Activated CD4-positive, alpha-beta T cell treated with anti-CD3 and anti-CD28 coated beads for 36 hours (primary cell): ENCODE results near the gene SLC4A4. TPM values are rescaled to one million over a fixed set of nuclear protein-coding genes. Genes with fewer than 3 reads are reported as not detected.

Experiments used
- ATAC-seq: fragments of 200-7000 bp; cut with Tn5 transposase; one replicate; pipeline ENCODE4 v1.10.0; 2021; ENCODE audit warnings: mild to moderate bottlenecking, moderate library complexity
- CTCF ChIA-PET: fragments of 350-600 bp; sonication (Branson Sonifier 250); formaldehyde crosslinking; loops from one replicate; lab custom pipeline; 2021; ENCODE audit warnings: antibody characterized with exemption; lab: Charles Lee
- POLR2A ChIA-PET: fragments of 350-600 bp; sonication (Branson Sonifier 250); formaldehyde crosslinking; loops from one replicate; lab custom pipeline; 2021; ENCODE audit warnings: antibody characterized with exemption, inconsistent platforms; lab: Charles Lee
- DNase-seq: peaks from one replicate; pipeline ENCODE4 v3.0.0-alpha.2; 2020
- H3K27ac Mint-ChIP-seq: one replicate; pipeline ENCODE4 v1.8.0; 2021; ENCODE audit warnings: mixed read lengths
- H3K27me3 Mint-ChIP-seq: one replicate; pipeline ENCODE4 v1.8.0; 2021; ENCODE audit warnings: mixed read lengths
- H3K36me3 Mint-ChIP-seq: one replicate; pipeline ENCODE4 v1.8.0; 2021; ENCODE audit warnings: low read depth, mixed read lengths
- H3K4me1 Mint-ChIP-seq: one replicate; pipeline ENCODE4 v1.8.0; 2021; ENCODE audit warnings: mixed read lengths
- H3K4me3 Mint-ChIP-seq: one replicate; pipeline ENCODE4 v1.8.0; 2021; ENCODE audit warnings: mild to moderate bottlenecking, moderate library complexity, mixed read lengths
- H3K9me3 Mint-ChIP-seq: one replicate; pipeline ENCODE4 v1.8.0; 2021; ENCODE audit warnings: low read depth, mixed read lengths
- intact Hi-C, 2 experiments: fragments of 100-400 bp; cut with DNase I in 1 of 2; cut with micrococcal nuclease in 1 of 2; formaldehyde crosslinking; loops; one replicate each; pipeline versions ENCODE4 v1.14.2 to v1.15.1; 2022 to 2024; cut with DNase I, micrococcal nuclease
- total RNA-seq, 2 experiments: library from RNA; stranded (reverse); gene quantifications; one replicate each; pipeline ENCODE4 v1.2.3, GENCODE V29; 2021

The SLC4A4 gene
- total RNA-seq, 2 experiments from 2014 or later: 0.16 TPM; not detected in 1

DNA sequence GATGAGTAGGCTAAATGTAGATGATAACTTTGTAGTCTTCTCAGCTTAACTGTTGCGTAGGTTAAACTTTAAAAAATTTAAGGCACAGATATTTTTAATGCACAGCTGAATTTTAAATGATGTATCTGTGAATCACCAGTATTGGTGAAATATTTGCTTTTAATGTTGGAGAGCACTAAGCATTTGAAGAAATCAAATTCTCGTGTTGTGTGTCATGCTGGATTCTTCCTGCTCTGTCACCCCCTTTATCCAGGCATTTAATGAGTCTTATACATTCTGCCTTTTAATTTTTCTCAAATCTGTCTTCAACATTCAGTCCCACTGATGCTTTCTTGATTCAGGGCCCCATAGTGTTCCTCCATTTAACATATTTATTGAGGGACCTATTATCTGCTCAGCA lies 76.7 kb downstream of the SLC4A4 start:
- Mint-ChIP-seq H3K4me1 (no peaks in the 10 kb centered on the region), H3K4me3 (no peak overlapping the region), H3K27ac (no peak overlapping the region), H3K36me3 (no peaks in the 10 kb centered on the region), H3K27me3 (no peaks in the 10 kb centered on the region), H3K9me3 (peaks cover 5% of the 10 kb centered on the region)
- ChIA-PET POLR2A (no interaction called here), CTCF (interaction anchor here (0.6 to 1.1 kb wide), 2 partner anchors 9 to 232 kb away, joined by 3 read pairs; no protein-coding TSS in a partner anchor)
- ATAC-seq (no peak), DNase-seq (no peak)
- intact Hi-C loops: no loop called here

DNA sequence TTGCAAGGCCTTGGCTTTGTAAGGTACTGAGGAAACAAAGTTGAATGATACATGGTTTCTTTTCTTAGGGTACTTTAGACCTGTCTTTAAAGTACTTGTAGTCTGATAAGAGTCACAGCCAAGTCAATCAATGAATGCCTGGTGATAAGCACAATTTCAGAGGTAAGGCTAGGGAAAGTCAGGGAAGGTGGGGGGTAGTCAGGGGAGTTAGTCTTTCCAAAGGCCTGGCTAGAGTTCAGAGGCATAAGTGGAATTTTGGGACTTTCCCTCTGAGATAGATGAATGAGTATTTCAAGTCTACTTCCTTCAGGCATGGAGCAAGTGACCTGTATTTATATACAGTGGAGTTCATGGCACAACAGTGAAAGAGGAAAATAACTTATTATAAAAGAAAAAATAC lies 78.3 kb downstream of the SLC4A4 start:
- ChIA-PET CTCF (no interaction called here), POLR2A (no interaction called here)
- Mint-ChIP-seq H3K9me3 (peaks cover 5% of the 10 kb centered on the region), H3K36me3 (no peaks in the 10 kb centered on the region), H3K4me1 (no peaks in the 10 kb centered on the region), H3K27ac (no peak overlapping the region), H3K27me3 (peaks cover 3% of the 10 kb centered on the region), H3K4me3 (no peak overlapping the region)
- intact Hi-C loops: no loop called here
- DNase-seq: no peak
- no peak for ATAC-seq

DNA sequence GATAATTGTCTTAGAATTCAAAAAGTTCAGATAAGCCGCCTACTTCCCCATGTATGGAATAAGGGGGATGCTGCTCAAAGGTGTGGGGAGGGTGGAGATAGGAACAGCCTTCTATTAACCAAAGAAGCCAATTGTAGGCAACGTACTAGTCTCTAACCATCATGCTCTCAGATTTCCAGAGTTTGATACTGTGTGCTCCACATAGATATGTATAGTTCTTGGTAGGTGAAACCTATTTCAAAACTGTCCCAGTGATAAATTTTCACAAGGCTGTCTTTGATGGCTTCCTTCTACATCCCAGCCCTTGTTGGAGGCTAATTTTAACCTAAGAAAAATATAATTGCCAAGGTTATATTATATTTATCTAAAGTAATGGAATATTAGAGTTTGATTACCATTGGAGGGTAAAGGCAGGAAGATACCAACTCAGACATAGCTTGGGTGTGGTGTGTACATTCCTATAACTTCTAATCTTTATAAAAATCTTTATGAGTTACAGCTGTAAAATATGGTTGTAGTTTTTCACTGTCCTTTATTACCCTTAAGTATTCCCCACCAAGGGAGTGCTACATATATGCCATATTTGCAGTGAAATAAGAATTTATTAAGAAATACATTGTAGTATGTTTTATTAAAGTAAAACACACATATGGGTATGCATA lies 87.7 kb downstream of the SLC4A4 start:
- no peak for ATAC-seq
- Mint-ChIP-seq H3K9me3 (peaks cover 5% of the 10 kb centered on the region), H3K36me3 (no peaks in the 10 kb centered on the region), H3K4me3 (no peak overlapping the region), H3K4me1 (no peaks in the 10 kb centered on the region), H3K27ac (no peak overlapping the region), H3K27me3 (peaks cover 2% of the 10 kb centered on the region)
- ChIA-PET CTCF (interaction anchor here (1.4 kb wide), 1 partner anchor 28 kb away, joined by 3 read pairs; no protein-coding TSS in a partner anchor), POLR2A (no interaction called here)
- intact Hi-C loops: no loop called here
- no peak for DNase-seq

DNA sequence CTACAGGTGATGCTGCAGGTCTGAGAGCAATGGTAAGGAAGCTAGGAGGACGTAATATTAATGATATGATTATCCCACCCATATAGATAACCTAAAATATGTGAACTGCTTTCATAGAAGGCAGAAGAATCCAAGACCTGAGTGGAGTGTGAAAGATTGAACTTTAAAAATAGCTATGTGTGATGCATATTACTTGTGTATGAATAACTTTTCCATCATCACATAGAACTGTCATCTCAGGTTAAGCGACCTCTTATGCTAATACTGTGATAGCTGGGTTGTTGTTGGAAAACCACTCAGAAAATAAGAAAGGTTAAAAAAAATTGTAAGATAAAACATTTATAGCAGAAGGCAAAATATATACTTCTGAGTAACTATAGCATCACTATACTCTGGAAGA lies 90.3 kb downstream of the SLC4A4 start:
- peaks cover 4% of the 10 kb centered on the region for H3K27me3 Mint-ChIP-seq
- intact Hi-C loops: no loop called here
- no peaks in the 10 kb centered on the region for H3K36me3 Mint-ChIP-seq
- ChIA-PET CTCF (no interaction called here), POLR2A (no interaction called here)
- DNase-seq (no peak), ATAC-seq (no peak)
- H3K4me3 Mint-ChIP-seq: no peak overlapping the region
- no peaks in the 10 kb centered on the region for H3K4me1 Mint-ChIP-seq
- no peak overlapping the region for H3K27ac Mint-ChIP-seq
- peaks cover 5% of the 10 kb centered on the region for H3K9me3 Mint-ChIP-seq

DNA sequence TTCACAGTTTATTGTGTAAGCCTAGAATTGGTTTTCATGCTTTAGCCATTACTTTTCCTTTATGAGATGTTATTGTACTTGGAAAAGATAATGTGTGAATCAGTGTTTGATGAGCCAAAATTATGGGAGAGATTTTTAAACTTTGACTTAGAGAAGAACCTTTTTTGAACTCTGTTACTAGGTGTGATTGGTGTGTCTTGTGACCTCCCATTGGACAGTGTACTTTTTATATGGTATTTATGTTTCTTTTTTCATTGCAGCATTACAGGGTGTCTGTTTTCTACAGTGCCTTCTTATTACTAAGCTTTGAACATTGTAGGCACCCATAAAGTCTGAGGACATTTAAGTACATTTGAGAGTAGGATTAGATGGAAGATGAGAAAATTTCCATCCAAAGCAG lies 91.1 kb downstream of the SLC4A4 start:
- no peaks in the 10 kb centered on the region for H3K36me3 Mint-ChIP-seq

DNA sequence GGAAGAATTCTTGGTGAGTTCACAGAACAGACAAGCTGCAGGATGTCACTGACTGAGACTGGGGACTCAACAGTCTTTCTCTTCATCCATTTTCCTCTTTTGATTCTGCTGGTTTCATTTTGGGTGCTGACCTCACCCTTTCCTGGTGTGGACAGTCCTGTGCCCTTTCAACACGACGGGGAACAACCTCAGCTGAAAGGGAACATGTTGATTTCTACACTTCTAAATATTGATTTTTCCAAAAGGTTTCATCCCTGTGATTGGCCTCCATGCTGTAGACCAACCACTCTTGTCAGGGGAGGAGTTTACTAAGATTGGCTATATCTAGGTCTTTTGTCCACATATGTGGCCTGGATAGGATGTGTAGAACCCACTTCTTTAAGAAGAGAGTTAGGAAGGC lies 91.8 kb downstream of the SLC4A4 start:
- CTCF ChIA-PET: no interaction called here
- H3K27ac Mint-ChIP-seq: no peak overlapping the region
- H3K36me3 Mint-ChIP-seq: no peaks in the 10 kb centered on the region
- peaks cover 1% of the 10 kb centered on the region for H3K9me3 Mint-ChIP-seq
- POLR2A ChIA-PET: no interaction called here
- H3K4me3 Mint-ChIP-seq: no peak overlapping the region
- no peaks in the 10 kb centered on the region for H3K4me1 Mint-ChIP-seq
- DNase-seq (no peak), ATAC-seq (no peak)
- peaks cover 4% of the 10 kb centered on the region for H3K27me3 Mint-ChIP-seq
- intact Hi-C loops: no loop called here

More for the DNA sequence above, 91.1 kb downstream of the SLC4A4 start:
- Mint-ChIP-seq H3K27me3 (peaks cover 4% of the 10 kb centered on the region), H3K27ac (no peak overlapping the region), H3K4me1 (no peaks in the 10 kb centered on the region), H3K4me3 (no peak overlapping the region), H3K9me3 (peaks cover 5% of the 10 kb centered on the region)
- intact Hi-C loops: no loop called here
- ATAC-seq (no peak), DNase-seq (no peak)
- POLR2A ChIA-PET: no interaction called here
- CTCF ChIA-PET: no interaction called here

DNA sequence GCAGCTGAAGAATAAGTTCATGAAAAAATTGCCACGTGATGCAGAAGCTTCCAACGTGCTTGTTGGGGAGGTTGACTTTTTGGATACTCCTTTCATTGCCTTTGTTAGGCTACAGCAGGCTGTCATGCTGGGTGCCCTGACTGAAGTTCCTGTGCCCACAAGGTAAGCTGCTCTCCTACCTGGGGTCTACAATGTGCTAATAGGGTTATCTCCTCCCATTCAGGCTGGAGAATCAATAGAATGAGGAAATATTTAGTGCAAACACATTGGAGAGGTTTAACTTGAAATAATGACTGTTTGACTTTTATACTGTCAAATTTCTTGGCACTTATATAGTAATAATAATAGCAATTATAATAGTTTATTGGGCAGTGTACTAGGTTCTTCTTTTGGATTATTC lies 101.8 kb downstream of the SLC4A4 start:
- Mint-ChIP-seq H3K27me3 (peaks cover 4% of the 10 kb centered on the region), H3K27ac (no peak overlapping the region), H3K4me1 (no peaks in the 10 kb centered on the region), H3K36me3 (no peaks in the 10 kb centered on the region), H3K9me3 (no peaks in the 10 kb centered on the region), H3K4me3 (no peak overlapping the region)
- POLR2A ChIA-PET: no interaction called here
- CTCF ChIA-PET: no interaction called here
- intact Hi-C loops: no loop called here
- DNase-seq (no peak), ATAC-seq (no peak)

DNA sequence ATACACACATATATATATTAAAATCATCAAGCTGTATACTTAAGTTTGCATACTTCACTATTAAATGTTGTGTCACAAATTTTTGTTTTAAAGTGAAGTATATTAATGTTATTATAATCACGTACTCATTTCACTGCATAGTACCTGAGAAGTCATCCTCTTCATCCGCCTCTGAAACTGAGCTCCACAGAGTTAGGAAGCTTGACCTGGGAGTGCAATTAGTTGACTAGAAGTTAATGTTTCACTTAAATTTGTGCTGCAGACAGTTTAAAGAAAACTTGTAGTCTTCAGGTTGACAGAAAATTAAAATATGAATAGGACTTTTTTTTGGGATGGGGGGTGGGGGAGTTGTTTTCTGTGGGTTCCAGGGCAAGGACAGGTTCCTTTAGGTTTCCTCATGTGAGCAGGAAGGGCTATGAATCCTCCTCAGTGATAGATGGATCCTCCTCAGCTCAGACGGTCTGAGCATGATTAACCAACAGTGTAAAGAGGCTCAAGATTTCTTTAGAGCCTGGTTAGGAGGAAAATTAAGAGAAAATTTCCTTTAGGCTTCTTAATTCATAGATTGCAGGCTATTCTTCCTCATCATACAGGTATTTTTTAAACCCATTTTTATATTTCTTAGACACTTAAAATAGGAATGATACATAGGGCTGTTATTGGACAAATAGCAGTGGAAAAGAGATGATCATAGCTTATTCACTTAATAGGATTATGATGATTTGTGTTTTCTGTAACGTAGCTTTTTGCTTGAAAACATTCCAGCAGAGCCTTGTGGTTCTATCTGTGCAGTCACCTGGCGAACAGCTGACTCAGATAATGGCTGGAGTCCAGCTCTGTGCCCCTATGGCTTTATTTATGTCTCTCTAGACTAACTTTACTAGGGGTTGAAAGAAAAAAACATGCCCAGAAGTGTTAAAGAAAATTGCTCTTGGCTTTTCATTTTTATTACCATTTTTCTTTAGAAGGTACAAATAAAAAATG lies 102.7 kb downstream of the SLC4A4 start:
- Mint-ChIP-seq H3K9me3 (no peaks in the 10 kb centered on the region), H3K27ac (no peak overlapping the region), H3K4me3 (no peak overlapping the region), H3K36me3 (no peaks in the 10 kb centered on the region), H3K27me3 (peaks cover 4% of the 10 kb centered on the region), H3K4me1 (no peaks in the 10 kb centered on the region)
- intact Hi-C loops: no loop called here
- ATAC-seq (no peak), DNase-seq (no peak)
- ChIA-PET POLR2A (no interaction called here), CTCF (no interaction called here)

DNA sequence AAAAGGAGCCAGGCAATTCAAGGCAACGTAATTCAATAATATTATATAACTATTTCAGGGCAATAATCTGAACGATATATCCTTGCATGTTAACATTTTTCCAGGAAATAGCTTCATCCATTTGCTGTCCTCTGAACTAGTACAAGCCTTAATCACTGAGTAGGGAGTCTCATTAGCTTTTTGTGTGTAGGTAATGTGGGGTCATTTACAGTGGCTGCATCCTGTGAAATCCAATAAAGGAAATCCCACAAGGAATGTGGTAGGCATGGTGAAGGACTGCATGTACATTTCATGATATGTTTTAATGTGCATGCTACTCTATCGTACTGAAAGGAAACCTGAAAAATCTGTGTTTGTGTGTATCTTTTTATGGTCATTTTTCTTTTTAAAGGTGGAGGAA lies 103.5 kb downstream of the SLC4A4 start:
- no peaks in the 10 kb centered on the region for H3K36me3 Mint-ChIP-seq
- POLR2A ChIA-PET: no interaction called here
- H3K4me3 Mint-ChIP-seq: no peak overlapping the region
- no peak overlapping the region for H3K27ac Mint-ChIP-seq
- CTCF ChIA-PET: no interaction called here
- DNase-seq (no peak), ATAC-seq (no peak)
- intact Hi-C loops: no loop called here
- peaks cover 4% of the 10 kb centered on the region for H3K27me3 Mint-ChIP-seq
- no peaks in the 10 kb centered on the region for H3K4me1 Mint-ChIP-seq
- no peaks in the 10 kb centered on the region for H3K9me3 Mint-ChIP-seq

DNA sequence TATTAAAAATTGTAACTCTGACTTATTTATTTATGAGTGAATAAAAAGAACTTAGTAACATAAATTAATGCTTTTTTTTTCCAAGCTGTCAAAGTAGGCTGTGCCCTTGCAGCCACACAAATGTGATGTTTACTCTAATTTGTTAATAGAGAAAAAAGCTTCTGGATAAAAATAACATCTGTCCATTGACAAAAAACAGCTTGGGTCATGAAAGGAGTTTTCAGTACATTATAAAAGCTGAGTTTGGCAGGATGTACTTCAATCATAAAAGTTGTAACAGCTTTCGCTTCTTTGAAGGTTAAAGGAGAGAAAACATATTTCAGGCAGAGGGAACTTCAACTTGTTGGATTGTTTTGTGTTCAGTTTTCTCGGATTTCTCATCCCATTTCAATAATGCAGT lies 105.6 kb downstream of the SLC4A4 start:
- ChIA-PET POLR2A (no interaction called here), CTCF (no interaction called here)
- H3K27me3 Mint-ChIP-seq: peaks cover 4% of the 10 kb centered on the region
- no peaks in the 10 kb centered on the region for H3K9me3 Mint-ChIP-seq
- intact Hi-C loops: no loop called here
- H3K36me3 Mint-ChIP-seq: no peaks in the 10 kb centered on the region
- ATAC-seq: no peak
- no peak overlapping the region for H3K27ac Mint-ChIP-seq
- DNase-seq: no peak
- no peak overlapping the region for H3K4me3 Mint-ChIP-seq
- no peaks in the 10 kb centered on the region for H3K4me1 Mint-ChIP-seq

DNA sequence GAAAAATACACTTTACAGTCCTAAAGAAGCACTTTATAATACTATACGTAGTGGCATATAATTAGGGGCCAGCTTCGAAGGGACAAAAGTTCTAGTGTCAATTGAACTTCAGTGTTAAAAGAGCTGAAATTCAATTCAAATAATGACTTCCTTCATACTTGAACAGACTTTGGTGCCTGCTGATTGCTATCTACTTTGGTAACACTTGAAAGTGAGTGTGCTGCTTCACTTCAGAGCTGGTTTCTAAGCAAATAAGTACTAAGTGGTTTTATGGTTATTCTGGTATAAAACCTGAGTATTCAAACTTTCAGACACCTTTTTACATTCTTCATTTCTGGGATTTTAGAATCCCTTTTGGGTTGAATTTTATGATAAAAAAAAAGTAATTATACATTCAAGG lies 107.0 kb downstream of the SLC4A4 start:
- Mint-ChIP-seq H3K4me1 (no peaks in the 10 kb centered on the region), H3K4me3 (no peak overlapping the region), H3K36me3 (no peaks in the 10 kb centered on the region), H3K27me3 (peaks cover 4% of the 10 kb centered on the region), H3K27ac (no peak overlapping the region), H3K9me3 (no peaks in the 10 kb centered on the region)
- intact Hi-C loops: no loop called here
- DNase-seq: no peak
- ChIA-PET CTCF (interaction anchor here (0.7 kb wide), 1 partner anchor 14 kb away, joined by 3 read pairs; no protein-coding TSS in a partner anchor), POLR2A (no interaction called here)
- ATAC-seq: no peak
